ENCODE data around the gene RPS25. TPM values are rescaled to one million over a fixed set of nuclear protein-coding genes. Genes with fewer than 3 reads are reported as not detected.
A peak's percentile ranks its signal among the peaks of the same experiment; 100 is the strongest.

RPS25 gene
- total and polyA plus RNA-seq, 9 of the 15 experiments (the other 6 are each of a cell fraction or from before 2014, with no cell fraction given): 1,553 to 5,486 (median 2,471) TPM

- TF ChIP-seq KAT7 (CRISPR knock-in tag; IDR thresholded peaks at IDR 0.05; ENCODE audit: borderline replicate concordance) (0 out of 2 replicates have a peak, but pooled peaks have one; percentile 5), HDAC8 (tag; IDR thresholded peaks at IDR 0.05) (no peak), POLR2G (IDR thresholded peaks at IDR 0.05; ENCODE audit: low read depth, low read length) (0 out of 2 replicates have a peak, but pooled peaks have one; percentile 15), STAG1 (CRISPR knock-in tag; IDR thresholded peaks at IDR 0.05; ENCODE audit: borderline replicate concordance) (no peak), SPI1 (IDR thresholded peaks at IDR 0.05; ENCODE audit: borderline replicate concordance, low read depth, low read length) (0 out of 2 replicates have a peak, but pooled peaks have one; percentile 3), SMARCC2 (IDR thresholded peaks at IDR 0.05; ENCODE audit: low read depth) (0 out of 2 replicates have a peak, but pooled peaks have one; percentile 30), SMARCE1 (IDR thresholded peaks at IDR 0.05) (0 out of 2 replicates have a peak, but pooled peaks have one; percentile 16), RNF219 (CRISPR knock-in tag; IDR thresholded peaks at IDR 0.05) (no peak), SMARCA4 (IDR thresholded peaks at IDR 0.05) (0 out of 2 replicates have a peak, but pooled peaks have one; percentile 34), ZNF511 (CRISPR knock-in tag; IDR thresholded peaks at IDR 0.05) (0 out of 2 replicates have a peak, but pooled peaks have one; percentile 8), CTCFL (IDR thresholded peaks at IDR 0.05; ENCODE audit: borderline replicate concordance, insufficient read depth, low read depth, low read length, poor library complexity, severe bottlenecking) (peak; percentile 54)
These were observed 38.7 kb downstream of the RPS25 start for GRCh38 chr11:118979434-118979833.

More at GRCh38 chr11:118979434-118979833, 38.7 kb downstream of the RPS25 start:
- no TSS peak for BruUV-seq (replicated peaks)
- in situ Hi-C loops (cut with MboI): no loop called here
- 62% methylated on average over 7 of the region's 9 CpGs for WGBS (ENCODE audit: insufficient coverage, low coverage, missing lambda C conversion rate)
- Histone ChIP-seq H3K9me3 (replicated peaks; ENCODE audit: control insufficient read depth, insufficient read depth, low read depth, low read length) (no peaks in the 10 kb centered on the region), H3K36me3 (ENCODE audit: control insufficient read depth, insufficient read depth, low read length) (no peaks in the 10 kb centered on the region), H3K9me1 (ENCODE audit: control insufficient read depth, insufficient read depth, low read length) (no peaks in the 10 kb centered on the region), H3K4me2 (ENCODE audit: insufficient read depth, low read length) (peak overlapping the region; percentile 83; the same call in 1 of the 2 replicates), H3K4me3 (no peak overlapping the region), H3K9ac (ENCODE audit: insufficient read depth in 1 of 2, low read depth in 2 of 2, low read length in 2 of 2) (peak overlapping the region; percentile 28 to 70; a peak in 3 of 4 replicates), H2AFZ (ENCODE audit: low read depth, low read length) (peak overlapping the region; percentile 96), H3K27me3 (ENCODE audit: control insufficient read depth in 2 of 2, insufficient read depth in 2 of 2, low read length in 2 of 2) (no peaks in the 10 kb centered on the region), H3K4me1 (replicated peaks in 1 of 2; ENCODE audit: control insufficient read depth in 2 of 2, insufficient read depth in 2 of 2, low read length in 2 of 2) (peaks cover 15 to 16% of the 10 kb centered on the region in 2 experiments; a peak in 4 of 5 replicates), H4K20me1 (replicated peaks; ENCODE audit: control insufficient read depth, insufficient read depth, low read length) (no peaks in the 10 kb centered on the region), H3K79me2 (ENCODE audit: control insufficient read depth, insufficient read depth, low read length) (no peaks in the 10 kb centered on the region), H3K27ac (ENCODE audit: extremely low read depth, low read depth, low read length) (peak overlapping the region; percentile 78; the same call in 2 of the 3 replicates)
- DNase-seq (ENCODE audit: extremely low read depth in 1 of 4, low spot score in 3 of 4) (peak; percentile 38 to 54 (median 53)), FAIRE-seq (no peak), ATAC-seq (peak; percentile 44)
- intact Hi-C loops (cut with micrococcal nuclease): no loop called here
- CTCF ChIA-PET (ENCODE audit: low intra/inter-chr PET ratio): no interaction called here
- POLR2A ChIA-PET: interaction anchor here (0.6 to 2.3 kb wide), 4 partner anchors 18 to 123 kb away, joined by 3 to 9 read pairs (median 4); partner anchors contain the start of gene CENATAC

Data from K562 (cell line).